ENCODE data around the gene CUL4A.

- no peak for TF ChIP-seq CTCF (IDR thresholded peaks at IDR 0.05)
- no peak for TF ChIP-seq POLR2A (IDR thresholded peaks at IDR 0.05)
Observed at GRCh38 chr13:113202912-113203311, 6.5 kb upstream of the CUL4A start.
